Epithelial cell of prostate (primary cell): ENCODE results near the gene LBX2.
"Not testable (repeated sequence)": the region's sequence is repeated elsewhere in the genome, so short reads cannot be mapped to it uniquely, and the experiment has no call there.

Source experiments
- DNase-seq: peaks from one replicate; pipeline ENCODE4 v3.0.0-alpha.2; 2011; ENCODE audit warnings: low read depth, low spot score
- H3K27ac ChIP-seq: fragments of 450-650 bp; 2 replicates; pipeline ENCODE4 v1.5.1; 2017; ENCODE audit warnings: mild to moderate bottlenecking

The LBX2 gene

DNA sequence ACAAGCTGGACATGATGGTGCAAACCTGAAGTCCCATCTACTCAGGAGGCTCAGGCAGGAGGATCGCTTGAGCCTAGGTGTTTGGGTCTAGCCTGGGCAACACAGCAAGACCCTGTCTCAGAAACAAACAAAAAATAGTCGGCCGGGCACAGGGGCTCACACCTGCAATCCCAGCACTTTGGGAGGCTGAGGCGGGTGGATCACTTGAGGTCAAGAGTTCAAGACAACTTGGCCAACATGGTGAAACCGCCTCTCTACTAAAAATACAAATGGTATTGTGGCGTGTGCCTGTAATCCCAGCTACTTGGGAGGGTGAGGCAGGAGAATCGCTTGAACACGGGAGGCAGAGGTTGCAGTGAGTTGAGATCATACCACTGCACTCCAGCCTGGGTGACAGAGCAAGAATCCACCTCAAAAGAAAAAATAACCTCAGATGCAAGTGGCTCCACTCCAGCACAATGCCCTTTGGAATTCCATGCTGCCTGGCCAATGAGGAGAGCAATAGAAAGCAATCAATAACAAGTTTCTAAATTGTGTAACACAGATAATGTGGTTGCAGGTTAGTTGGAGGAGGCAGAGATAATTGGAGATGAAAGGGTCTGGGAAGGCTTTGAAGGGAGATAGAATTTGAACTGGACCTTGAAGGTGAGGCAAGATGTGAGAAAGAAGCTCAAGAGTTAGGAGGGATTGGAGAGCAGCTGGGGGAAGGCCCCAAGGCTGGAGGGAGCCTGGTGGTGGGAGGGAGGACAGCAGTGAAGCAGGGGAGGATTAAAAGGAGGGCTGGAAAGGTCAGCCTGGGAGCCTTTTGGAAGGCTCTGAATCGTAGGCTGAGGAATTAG is 10.5 kb downstream of the LBX2 start:
- no peak for DNase-seq
- H3K27ac ChIP-seq: peak overlapping the region; percentile 56

GRCh38 chr2:74486141-74486540 is 13.3 kb downstream of the LBX2 start:
- no peak for DNase-seq
- no peak overlapping the region for H3K27ac ChIP-seq

GRCh38 chr2:74483675-74484164 is 15.7 kb downstream of the LBX2 start:
- peak overlapping the region; percentile 80 for H3K27ac ChIP-seq
- DNase-seq: not testable (repeated sequence)

DNA sequence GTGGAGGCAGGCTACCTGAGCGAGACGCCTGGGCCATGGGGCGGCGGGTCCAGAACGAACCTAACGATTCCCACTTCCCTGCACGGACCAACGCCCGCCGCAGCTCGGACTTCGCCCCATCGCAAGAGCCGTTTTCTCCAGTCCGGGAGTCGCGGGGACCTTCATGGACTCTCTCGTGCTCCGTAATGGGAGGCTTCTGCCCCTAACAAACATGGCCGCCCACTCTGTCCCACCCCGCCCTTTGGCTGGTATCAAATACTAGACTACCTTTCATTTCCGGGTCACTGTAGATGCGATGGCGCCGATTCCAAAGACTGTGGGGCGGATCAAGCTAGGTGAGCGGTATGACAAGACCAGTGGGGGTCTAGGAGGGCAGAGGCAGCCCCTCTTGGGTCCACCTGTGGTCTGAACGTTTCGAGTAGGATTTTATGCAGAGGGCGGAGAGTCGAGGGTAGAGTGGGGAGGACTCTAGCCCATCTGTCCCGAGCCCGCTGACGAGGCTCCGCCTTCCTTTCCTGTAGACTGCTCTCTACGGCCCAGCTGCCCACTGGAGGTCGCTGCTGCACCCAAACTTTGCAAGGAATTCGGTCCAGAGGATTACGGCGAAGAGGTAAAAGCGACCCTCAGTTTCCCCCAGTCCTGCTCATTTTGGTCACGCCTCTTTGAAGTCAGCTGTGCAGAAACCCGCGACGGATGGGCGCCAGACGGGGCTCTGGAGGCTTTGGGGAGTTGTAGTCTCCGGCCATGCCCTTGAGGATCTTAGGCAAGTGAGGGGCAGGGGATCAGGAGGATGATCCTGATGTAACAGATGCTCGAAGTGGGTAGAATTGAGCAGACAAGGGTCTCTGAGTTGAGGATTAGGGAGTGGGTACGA is 16.4 kb downstream of the LBX2 start, which contains the start of the genes CCDC142 and TTC31:
TSS of gene CCDC142 (minus strand) at position 198 of the 874 bp plus-strand sequence. CDS start at position 37, 161 bp downstream.
TSS of gene TTC31 (plus strand) at position 281 of the 874 bp plus-strand sequence. CDS start at position 296, 15 bp downstream.
- peak; percentile 60 for DNase-seq

DNA sequence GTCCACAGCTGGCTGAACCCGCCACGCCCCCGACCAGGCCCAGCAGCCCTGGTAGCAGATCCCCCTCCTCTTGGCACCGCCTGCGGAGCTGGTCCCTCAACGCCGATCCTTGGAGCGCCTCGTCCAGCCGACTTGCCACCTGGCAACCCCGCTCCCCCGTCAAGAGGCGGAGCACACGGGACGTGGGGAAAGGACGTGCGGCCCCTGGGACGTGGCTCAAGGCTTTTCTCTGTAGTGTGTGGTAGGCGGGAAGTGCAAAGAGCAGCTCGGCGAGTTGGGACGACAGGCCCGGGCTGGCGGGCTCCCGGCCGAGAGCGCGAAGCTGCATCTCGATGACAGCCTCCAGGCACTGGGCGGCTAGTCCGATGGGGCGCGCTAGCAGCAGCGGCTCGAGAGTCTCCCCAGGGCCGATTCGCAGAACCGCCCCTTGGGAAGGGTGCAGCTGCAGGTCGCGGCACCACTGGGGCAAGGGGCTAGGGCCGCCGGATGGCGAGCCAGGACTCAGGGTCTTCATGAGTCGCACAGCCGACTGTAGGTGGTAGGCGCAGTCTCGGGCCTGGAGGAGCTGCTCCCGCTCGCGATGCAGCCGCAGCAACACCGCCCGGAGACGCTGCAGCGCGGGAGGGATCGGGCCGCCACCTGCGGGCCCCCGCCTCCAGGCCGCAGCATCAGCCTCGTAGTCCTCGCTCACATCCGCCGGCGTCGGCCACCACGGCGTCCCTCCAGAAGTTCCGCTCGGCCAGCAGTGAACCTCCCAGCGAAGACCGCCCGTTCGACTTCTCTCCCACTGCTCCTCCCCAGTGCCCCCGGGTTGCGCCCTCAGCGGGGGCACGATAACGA is 17.2 kb downstream of the LBX2 start:
- peak overlapping the region; percentile 80 for H3K27ac ChIP-seq
- no peak for DNase-seq

More for the DNA sequence above, 16.4 kb downstream of the LBX2 start, which contains the start of the genes CCDC142 and TTC31:
- H3K27ac ChIP-seq: peak within 1 kb of the TSS; percentile 80

GRCh38 chr2:74481431-74481830 is 18.0 kb downstream of the LBX2 start:
- DNase-seq: no peak
- H3K27ac ChIP-seq: no peak overlapping the region

DNA sequence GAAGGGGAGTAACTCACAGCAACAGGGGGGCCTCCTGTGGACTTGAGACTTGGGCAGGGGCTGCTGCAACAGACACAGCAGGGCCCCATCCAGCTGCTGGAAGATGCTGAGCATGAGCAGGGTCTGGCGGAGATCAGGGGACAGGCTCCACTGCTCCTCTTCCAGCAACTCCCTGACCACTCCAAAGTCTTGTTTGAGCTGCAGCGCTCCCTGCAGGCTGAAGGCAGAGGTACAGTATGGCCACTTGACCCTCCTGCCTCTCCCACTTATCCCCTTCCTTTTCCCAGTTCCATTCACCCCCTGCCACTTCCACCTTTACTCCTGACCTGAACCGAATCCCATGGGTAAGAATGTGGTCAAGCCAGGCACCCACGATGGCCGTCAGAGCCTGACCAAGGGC is 24.5 kb downstream of the LBX2 start:
- H3K27ac ChIP-seq: no peak overlapping the region
- DNase-seq: no peak

DNA sequence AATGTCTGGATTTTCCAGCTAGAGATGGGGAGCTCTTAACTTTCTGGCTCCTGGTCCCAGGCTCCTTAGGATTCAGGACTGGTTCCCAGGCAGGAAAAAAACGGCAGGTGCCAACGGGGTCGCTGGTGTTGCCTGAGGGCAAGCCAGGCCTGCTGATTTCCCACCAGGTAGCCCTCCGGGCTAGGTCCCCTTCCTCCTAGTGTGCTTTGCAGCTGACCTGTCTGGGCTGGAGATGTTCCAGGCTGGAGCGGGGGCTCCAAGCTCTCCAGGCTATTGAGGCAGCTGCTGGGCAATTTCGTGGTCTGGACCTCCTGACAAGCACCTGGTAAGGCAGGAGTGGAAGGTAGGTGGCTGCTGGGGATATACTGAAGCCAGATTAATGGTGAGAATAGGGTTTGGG is 24.9 kb downstream of the LBX2 start:
- no peak for DNase-seq
- H3K27ac ChIP-seq: no peak overlapping the region

- no peak for DNase-seq
- H3K27ac ChIP-seq: peak overlapping the region; percentile 91
These were observed 26.5 kb downstream of the LBX2 start for GRCh38 chr2:74472945-74473258.

DNA sequence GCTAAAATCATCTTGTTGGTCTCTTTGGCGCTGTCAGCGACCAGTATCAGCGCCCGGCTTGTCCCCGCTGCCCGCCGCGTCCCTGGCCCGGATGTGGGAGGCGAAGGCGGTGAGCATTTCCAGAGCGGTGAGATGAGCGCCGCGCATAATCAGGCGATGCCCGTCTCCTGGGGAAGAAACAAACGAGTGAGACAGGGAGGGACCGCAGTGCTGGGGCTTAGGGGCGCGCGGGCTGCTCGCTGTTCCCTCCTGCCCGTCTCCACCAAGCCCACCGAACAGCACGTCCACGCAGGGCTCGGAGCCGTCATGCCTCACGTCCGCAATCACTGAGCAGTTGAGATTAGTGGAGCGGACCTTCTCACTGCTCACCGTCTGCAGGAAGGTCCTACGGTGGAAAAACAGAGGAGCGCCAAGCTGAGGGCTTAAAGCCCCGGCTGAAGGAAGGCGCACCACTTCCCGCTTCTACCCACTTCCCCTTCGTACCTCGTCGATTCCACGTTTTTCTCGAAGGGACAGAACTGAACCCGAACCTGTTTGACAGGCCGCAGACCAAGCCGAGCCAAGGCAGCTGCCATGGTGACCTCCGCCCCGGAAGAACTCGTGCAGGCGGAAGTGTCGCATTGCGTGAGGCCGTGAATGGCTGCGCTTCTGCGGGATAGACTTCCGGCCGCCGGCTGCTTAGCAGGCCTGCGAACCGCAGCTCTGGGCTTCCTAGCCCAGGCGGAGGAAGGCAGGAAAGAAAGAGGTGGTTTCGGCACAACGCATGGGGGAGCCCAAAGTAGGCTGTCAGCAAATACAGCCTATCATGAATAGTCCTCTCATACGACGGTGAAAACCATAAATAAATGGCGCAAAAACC is 27.1 kb downstream of the LBX2 start, which contains the start of gene MRPL53:
TSS of gene MRPL53 (minus strand) at position 595 of the 859 bp plus-strand sequence. CDS start at position 575, 20 bp downstream.
- peak within 1 kb of the TSS; percentile 91 for H3K27ac ChIP-seq
- peak; percentile 75 for DNase-seq

DNA sequence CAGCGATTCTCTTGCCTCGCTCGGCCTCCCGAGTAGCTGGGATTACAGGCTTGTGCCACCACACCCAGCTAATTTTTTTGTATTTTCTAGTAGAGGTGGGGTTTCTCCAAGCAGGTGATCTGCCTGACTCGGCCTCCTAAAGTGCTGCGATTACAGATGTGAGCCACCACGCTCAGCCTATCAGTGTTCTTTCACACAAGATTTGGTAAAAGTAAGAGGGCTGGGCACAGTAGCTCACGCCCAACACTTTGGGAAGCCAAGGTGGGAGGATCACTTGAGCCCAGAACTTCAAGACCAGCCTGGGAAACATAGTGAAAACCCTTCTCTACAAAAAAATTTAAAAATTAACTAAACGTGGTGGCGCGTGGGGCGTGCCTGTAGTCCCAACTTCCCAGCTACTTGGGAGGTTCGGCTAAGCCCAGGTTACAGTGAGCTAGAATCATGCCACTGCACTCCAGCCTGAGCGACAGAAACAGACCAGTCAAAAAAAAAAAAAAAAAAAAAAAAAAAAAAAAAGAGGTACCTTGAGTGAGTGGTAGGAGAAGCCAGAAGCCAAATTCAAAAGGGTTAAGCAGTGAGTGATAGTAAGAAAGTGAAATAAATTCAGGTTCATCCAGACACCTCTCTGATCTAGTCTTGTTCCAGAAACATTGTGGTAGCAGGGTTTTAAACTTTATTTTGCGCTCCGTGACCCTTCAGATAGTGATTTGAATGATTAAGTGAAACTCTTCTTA is 27.9 kb downstream of the LBX2 start:
- peak overlapping the region; percentile 91 for H3K27ac ChIP-seq
- no peak for DNase-seq

- DNase-seq: not testable (repeated sequence)
- H3K27ac ChIP-seq: peak overlapping the region; percentile 91
These were observed 28.7 kb downstream of the LBX2 start for GRCh38 chr2:74470742-74471141.

GRCh38 chr2:74464406-74464805 is 35.0 kb downstream of the LBX2 start:
- DNase-seq: no peak
- peak overlapping the region; percentile 78 for H3K27ac ChIP-seq

DNA sequence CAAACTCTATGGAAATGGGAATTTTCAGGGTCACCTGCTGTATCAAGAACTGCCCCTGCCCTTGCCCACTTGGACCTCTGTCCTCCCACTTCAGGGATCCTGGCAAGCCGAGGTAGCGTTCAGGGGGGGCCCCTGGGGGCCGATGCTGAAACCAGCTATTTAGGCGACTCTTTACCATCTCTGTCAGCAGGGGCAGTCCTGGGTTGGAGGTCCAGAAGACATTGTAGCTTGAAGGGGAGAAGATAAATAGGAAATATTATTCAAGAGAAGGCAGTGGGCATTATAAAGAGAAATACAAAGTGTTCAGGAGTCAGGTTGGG is 36.7 kb downstream of the LBX2 start:
- no peak overlapping the region for H3K27ac ChIP-seq
- DNase-seq: no peak

GRCh38 chr2:74462054-74462785 is 37.2 kb downstream of the LBX2 start:
- no peak overlapping the region for H3K27ac ChIP-seq
- no peak for DNase-seq

DNA sequence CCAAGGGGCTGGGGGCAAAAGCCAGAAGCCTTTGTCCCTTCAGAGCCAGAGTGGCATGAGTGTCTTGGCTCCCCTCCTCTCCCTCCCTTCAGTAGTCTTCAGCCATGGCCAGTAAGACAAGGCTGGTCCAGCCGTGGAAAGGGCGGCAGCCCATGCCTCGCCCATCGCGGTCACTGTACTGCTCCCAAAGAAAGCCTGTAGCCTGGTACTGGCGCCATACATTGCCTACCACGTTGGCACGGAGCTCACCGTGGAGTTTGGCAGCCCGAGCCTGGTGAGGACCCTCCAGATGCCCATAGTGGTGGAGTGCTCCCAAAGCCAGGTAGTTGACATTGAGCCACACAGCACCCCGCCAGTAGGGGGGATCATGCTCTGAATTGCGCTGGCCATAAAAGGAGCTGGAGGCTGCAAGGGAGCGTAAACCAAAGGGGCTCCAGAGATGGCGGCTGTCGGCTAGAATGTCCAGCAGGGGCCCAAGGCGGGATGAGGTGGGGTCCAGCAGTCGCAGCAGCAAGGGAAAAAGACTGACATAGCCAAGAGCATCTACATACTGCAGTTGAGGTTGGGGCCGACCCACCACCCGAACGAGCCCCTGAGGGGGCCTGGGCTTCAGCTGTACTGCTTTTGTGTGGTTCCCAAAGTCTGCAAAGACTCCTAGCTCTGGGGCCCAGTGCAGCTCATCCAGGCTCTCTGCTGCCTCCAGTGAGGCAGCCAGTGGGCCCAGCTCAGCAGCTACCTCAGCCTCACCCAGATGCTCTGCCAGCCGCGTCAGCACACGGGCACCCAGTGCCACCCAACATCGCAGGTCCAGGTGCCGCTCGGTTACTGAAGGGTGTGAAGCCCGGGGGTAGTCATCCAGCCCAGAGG is 38.0 kb downstream of the LBX2 start:
- no peak overlapping the region for H3K27ac ChIP-seq
- DNase-seq: no peak

DNA sequence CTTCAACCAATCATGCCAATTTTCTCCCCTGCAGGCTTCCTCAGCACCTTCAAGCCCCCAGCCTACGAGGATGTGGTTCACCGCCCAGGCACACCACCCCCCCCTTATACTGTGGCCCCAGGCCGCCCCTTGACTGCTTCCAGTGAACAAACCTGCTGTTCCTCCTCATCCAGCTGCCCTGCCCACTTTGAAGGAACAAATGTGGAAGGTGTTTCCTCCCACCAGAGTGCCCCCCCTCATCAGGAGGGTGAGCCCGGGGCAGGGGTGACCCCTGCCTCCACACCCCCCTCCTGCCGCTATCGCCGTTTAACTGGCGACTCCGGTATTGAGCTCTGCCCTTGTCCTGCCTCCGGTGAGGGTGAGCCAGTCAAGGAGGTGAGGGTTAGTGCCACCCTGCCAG is 39.2 kb downstream of the LBX2 start:
- DNase-seq, H3K27ac ChIP-seq: not testable (repeated sequence)
